KOPT-K1 (cell line): ENCODE data around the gene PRKN.
"Not testable (repeated sequence)": the region's sequence is repeated elsewhere in the genome, so short reads cannot be mapped to it uniquely, and the experiment has no call there.

Source experiments
- H3K27ac ChIP-seq: fragments of 200-600 bp; sonication (generic); 2 replicates; pipeline ENCODE4 v1.5.1; 2016; ENCODE audit warnings: antibody characterized with exemption, mild to moderate bottlenecking, low read depth, low read length; ENCODE audit not compliant: poor library complexity, severe bottlenecking
- H3K36me3 ChIP-seq: fragments of 200-600 bp; sonication (generic); 2 replicates; pipeline ENCODE4 v1.5.1; 2017; ENCODE audit warnings: antibody characterized with exemption, mild to moderate bottlenecking, low read length, moderate library complexity; ENCODE audit not compliant: insufficient read depth
- H3K9me3 ChIP-seq: fragments of 200-600 bp; sonication (generic); 2 replicates; pipeline ENCODE4 v1.5.1; 2017; ENCODE audit warnings: antibody characterized with exemption, low read length, mild to moderate bottlenecking; ENCODE audit not compliant: insufficient read depth, poor library complexity, severe bottlenecking

Gene PRKN

DNA sequence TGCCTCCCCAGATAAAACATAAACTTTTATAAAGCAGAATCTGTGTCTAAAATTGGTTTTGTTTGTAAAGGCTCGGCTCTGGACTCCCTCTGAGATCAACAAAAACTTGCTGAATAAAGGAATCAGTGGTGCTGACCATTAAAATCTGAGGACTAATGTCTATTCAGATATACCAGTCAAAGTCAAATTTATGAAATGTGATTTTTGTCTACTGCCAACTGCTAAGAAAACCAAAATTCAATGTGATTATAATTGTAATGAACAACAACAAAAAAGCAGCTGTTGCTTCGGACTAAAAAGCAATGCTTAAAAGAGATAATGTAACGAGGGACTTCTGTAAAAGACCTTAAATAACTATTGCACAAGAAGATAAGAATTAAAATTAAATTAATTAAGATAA, 26.6 kb downstream of the PRKN start:
- H3K27ac ChIP-seq, result no peak overlapping the region
- H3K36me3 ChIP-seq, result no peaks in the 10 kb centered on the region
- H3K9me3 ChIP-seq, result no peaks in the 10 kb centered on the region

DNA sequence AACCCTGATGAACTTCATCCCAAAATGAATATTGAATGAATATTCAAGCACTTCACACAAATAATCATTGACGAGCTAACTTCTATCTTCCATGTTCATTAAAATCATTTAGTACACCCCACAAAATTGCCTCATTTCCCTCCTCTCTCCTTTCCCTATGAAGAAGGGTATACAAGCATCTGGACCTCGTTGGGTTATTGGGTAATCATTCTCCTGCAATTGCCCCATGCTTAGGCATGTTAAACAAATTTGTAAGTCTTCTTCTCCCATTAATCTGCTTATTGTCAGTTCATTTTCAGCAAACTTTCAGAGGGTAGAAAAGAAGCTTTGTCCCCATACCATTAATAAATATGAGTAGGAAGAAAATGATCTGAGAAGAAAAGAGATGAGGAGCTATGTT, 27.6 kb downstream of the PRKN start:
- H3K27ac ChIP-seq, result no peak overlapping the region
- H3K9me3 ChIP-seq, result no peaks in the 10 kb centered on the region
- no peaks in the 10 kb centered on the region for H3K36me3 ChIP-seq

DNA sequence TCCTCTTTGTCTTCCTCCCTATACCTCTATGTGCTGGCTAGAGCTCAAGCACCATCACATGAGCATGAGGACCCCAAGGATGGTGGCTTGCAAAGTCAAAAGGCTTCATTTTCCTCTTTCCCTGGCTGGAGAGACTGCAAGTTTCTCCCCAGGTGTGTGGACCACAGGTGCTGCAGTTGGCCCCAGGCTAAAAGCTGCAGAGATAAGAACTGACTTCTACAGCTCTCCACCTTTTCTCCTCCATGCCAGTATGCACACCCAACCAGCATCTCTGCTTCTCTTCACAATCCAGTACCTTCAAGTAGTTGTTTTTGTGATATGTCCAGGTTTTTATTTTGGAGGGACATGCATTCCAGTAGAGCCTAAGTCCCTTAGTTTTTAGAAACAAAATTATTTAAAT, 29.1 kb downstream of the PRKN start:
- Histone ChIP-seq H3K9me3 (no peaks in the 10 kb centered on the region), H3K27ac (no peak overlapping the region)

GRCh38 chr6:162697872-162698403, 29.6 kb downstream of the PRKN start:
- no peaks in the 10 kb centered on the region for H3K36me3 ChIP-seq
- H3K9me3 ChIP-seq, result no peaks in the 10 kb centered on the region
- no peak overlapping the region for H3K27ac ChIP-seq

More for the DNA sequence above, 29.1 kb downstream of the PRKN start:
- no peaks in the 10 kb centered on the region for H3K36me3 ChIP-seq

DNA sequence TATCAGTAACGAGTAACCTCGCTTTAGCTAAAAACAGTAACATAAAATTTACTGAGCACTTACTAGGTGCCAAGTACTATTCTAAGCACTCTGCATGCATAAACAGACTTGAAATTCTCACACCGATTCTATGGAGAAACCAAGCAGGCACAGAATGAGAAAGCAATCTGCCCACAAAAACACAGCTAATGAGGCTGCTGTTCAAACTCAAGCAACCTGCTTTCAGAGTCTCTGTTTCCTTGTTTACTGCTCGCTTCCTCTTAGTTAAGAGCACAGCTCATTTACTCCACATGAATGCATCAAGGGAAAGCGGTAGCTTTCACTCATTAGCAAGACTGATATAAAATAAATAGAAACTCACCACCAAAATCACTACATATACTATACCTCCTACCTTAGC, 37.4 kb downstream of the PRKN start:
- Histone ChIP-seq H3K9me3 (no peaks in the 10 kb centered on the region), H3K36me3 (no peaks in the 10 kb centered on the region)

DNA sequence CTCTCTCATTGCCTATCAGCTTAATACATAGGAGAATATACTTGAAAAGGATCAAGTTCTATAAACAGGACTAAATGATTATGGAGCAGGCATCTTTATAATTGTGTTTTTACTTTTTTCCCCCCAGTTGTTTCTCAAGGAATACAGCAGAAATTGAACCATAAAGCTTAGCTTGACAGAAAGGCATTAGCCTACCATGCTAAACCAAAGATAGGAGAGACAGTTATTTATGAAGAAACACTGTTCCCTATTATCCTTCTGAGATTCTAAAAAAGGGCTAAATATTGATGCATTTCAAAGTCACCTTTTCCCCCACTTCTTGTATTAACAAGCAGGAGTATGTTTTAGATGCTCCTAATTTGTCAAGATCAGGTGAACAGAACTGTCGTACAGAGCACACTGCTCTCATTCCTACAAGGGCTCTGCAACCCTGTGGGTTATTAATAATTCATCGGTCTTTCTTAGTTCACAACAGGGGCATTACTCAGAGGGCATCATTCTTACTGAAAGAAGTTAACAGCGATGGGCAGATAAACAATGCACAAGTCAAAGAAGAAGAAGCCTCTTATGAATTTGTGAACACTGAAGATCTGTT, 38.7 kb downstream of the PRKN start:
- H3K27ac ChIP-seq, result no peak overlapping the region
- no peaks in the 10 kb centered on the region for H3K9me3 ChIP-seq
- H3K36me3 ChIP-seq, result no peaks in the 10 kb centered on the region

More for the DNA sequence above, 37.4 kb downstream of the PRKN start:
- no peak overlapping the region for H3K27ac ChIP-seq

GRCh38 chr6:162685586-162685985, 42.0 kb downstream of the PRKN start:
- no peaks in the 10 kb centered on the region for H3K9me3 ChIP-seq
- no peaks in the 10 kb centered on the region for H3K36me3 ChIP-seq
- no peak overlapping the region for H3K27ac ChIP-seq

- Histone ChIP-seq H3K27ac (no peak overlapping the region), H3K36me3 (no peaks in the 10 kb centered on the region), H3K9me3 (no peaks in the 10 kb centered on the region)
Observed at GRCh38 chr6:162684961-162685360, 42.6 kb downstream of the PRKN start.

DNA sequence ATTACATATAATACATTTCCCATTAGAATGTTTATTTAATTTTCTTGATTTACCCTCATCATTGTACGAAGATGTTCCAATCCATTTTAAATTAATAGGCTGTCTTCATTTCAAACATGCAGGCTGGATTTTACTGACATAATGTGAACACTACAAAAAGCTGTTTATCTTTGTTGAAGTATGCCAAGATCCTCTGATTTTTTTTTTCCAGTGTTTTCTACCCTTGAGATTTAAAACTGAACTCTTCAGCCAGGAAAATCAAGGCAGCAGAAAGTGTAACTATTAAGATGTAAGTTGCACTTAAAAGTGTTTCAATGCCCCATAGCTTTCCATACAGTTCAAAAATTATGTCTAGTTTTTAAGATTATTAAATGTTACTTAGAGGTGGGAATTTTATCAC, 43.5 kb downstream of the PRKN start:
- H3K9me3 ChIP-seq, result no peaks in the 10 kb centered on the region
- H3K27ac ChIP-seq, result no peak overlapping the region
- H3K36me3 ChIP-seq, result no peaks in the 10 kb centered on the region

- no peaks in the 10 kb centered on the region for H3K9me3 ChIP-seq
- no peaks in the 10 kb centered on the region for H3K36me3 ChIP-seq
- no peak overlapping the region for H3K27ac ChIP-seq
Observed at GRCh38 chr6:162683135-162683534, 44.4 kb downstream of the PRKN start.

DNA sequence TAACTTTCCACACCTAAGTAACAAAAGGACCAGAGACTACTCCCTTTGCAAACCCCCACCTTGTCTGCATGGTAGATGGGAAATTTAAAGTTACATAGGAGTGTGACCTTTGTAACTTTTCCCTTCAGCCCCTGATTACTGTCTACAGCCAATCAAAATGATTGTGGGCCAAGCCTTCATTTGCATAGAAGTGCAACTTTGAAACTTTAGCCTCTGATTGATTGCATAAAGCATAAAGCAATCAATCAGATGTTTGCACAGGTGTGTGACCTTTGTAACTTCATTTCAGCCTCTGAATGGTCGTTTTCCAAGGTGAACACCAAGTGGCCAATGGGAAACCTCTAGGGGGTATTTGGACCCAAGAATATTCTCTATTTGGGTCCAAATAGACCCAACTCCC, 46.1 kb downstream of the PRKN start:
- H3K36me3 ChIP-seq, result no peaks in the 10 kb centered on the region
- H3K27ac ChIP-seq, result no peak overlapping the region
- no peaks in the 10 kb centered on the region for H3K9me3 ChIP-seq

DNA sequence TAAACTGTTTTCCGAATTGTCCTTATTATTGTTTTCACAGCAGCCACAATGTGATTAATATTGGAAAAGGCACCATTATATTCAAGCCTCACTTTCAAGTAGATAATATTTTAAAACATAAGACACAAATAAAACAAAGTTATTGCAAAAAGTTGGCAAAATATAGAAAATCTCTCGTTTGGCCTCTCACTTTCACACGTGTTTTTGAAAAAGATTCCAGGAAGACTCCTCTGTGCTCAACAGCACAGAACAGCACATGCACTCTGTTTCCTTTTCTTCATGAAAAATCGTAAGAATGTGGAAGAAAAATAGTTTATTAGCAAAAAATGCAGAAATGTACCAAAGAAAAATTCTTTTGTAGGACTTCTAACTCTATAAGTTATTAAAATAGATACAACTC, 46.7 kb downstream of the PRKN start:
- H3K36me3 ChIP-seq, result no peaks in the 10 kb centered on the region
- H3K9me3 ChIP-seq, result no peaks in the 10 kb centered on the region
- H3K27ac ChIP-seq, result no peak overlapping the region

GRCh38 chr6:162680367-162680766, 47.2 kb downstream of the PRKN start:
- no peaks in the 10 kb centered on the region for H3K9me3 ChIP-seq
- no peak overlapping the region for H3K27ac ChIP-seq
- H3K36me3 ChIP-seq, result no peaks in the 10 kb centered on the region

DNA sequence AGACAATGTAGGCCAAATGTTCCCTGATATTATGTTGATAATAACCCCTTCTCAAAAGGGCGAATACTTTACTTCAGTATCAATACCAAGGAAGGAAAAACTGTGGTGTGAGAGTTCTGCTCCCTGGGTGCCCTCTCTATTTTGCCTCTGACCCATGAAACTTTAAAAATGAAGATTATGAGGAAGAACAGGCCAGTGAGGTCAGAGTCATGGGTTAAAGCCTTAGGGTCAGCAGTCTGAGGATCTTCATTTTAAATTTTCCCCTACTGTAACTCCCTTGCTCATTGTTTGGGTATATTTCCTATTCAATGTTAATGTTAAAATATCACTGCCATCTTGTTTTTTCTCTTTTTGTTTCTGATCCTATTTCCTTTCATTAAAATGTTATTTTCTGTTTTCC, 47.9 kb downstream of the PRKN start:
- Histone ChIP-seq H3K27ac (no peak overlapping the region), H3K9me3 (no peaks in the 10 kb centered on the region), H3K36me3 (no peaks in the 10 kb centered on the region)

- H3K27ac ChIP-seq, H3K36me3 ChIP-seq, H3K9me3 ChIP-seq: not testable (repeated sequence)
Observed at GRCh38 chr6:162678896-162679295, 48.7 kb downstream of the PRKN start.

DNA sequence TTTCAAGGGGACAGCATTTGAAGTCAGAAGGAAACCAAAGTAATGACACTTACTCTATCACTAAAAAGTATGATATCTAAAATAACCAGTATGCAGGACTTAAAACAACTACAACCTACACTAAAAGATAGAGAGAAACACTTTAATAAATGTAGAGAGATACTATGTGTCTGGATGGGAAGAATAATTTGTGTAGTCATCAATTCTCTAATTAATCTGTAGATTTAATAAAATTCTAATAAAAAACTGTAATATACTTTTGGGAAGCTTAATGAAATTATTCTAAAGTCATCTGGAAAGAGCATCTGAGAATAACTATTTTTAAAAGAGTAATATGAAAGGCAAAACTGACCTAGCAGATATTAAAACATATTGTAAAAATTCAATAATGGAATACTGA, 52.1 kb downstream of the PRKN start:
- H3K9me3 ChIP-seq, result no peaks in the 10 kb centered on the region

More for the DNA sequence above, 52.1 kb downstream of the PRKN start:
- Histone ChIP-seq H3K27ac (no peak overlapping the region), H3K36me3 (no peaks in the 10 kb centered on the region)
